ENCODE measurements around the gene ZCCHC2.

The ZCCHC2 gene

DNA sequence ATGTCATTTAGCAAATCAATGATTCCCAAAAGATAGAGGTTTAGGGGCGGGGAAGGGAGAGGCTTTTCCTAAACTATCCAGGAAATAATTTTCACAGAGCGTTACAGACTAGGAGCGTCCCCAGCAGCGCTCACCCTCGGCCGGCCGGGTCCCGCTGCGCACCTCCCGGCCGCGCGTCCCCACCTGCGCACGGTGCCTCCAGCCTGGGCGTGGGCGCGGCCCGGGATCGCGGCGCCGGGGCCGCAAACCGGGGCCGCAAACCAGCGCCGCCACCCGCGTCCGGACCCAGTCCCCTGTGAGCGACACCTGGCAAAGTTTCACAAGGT lies 684 bp upstream of the ZCCHC2 start:
- TF ChIP-seq, protein P1, sequence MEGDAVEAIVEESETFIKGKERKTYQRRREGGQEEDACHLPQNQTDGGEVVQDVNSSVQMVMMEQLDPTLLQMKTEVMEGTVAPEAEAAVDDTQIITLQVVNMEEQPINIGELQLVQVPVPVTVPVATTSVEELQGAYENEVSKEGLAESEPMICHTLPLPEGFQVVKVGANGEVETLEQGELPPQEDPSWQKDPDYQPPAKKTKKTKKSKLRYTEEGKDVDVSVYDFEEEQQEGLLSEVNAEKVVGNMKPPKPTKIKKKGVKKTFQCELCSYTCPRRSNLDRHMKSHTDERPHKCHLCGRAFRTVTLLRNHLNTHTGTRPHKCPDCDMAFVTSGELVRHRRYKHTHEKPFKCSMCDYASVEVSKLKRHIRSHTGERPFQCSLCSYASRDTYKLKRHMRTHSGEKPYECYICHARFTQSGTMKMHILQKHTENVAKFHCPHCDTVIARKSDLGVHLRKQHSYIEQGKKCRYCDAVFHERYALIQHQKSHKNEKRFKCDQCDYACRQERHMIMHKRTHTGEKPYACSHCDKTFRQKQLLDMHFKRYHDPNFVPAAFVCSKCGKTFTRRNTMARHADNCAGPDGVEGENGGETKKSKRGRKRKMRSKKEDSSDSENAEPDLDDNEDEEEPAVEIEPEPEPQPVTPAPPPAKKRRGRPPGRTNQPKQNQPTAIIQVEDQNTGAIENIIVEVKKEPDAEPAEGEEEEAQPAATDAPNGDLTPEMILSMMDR (conservative IDR thresholded peaks at IDR 0.05) = no peak
- peak overlapping the region; percentile 97 for H3K27ac ChIP-seq

DNA sequence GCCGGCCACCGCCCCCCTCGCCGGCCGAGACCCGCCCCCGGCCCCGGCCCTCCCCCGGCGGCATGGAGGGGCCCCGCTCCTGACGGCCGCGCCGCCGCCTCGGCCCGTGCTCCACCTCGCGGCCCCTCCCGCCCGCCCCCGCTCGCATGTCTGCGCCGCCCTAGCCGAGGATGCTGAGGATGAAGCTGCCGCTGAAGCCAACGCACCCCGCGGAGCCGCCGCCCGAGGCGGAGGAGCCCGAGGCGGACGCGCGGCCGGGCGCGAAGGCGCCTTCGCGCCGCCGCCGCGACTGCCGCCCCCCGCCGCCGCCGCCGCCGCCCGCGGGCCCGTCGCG lies 397 bp downstream of the ZCCHC2 start:
- H3K27ac ChIP-seq = peak overlapping the region; percentile 97
- TF ChIP-seq, protein P1 (conservative IDR thresholded peaks at IDR 0.05) = no peak

DNA sequence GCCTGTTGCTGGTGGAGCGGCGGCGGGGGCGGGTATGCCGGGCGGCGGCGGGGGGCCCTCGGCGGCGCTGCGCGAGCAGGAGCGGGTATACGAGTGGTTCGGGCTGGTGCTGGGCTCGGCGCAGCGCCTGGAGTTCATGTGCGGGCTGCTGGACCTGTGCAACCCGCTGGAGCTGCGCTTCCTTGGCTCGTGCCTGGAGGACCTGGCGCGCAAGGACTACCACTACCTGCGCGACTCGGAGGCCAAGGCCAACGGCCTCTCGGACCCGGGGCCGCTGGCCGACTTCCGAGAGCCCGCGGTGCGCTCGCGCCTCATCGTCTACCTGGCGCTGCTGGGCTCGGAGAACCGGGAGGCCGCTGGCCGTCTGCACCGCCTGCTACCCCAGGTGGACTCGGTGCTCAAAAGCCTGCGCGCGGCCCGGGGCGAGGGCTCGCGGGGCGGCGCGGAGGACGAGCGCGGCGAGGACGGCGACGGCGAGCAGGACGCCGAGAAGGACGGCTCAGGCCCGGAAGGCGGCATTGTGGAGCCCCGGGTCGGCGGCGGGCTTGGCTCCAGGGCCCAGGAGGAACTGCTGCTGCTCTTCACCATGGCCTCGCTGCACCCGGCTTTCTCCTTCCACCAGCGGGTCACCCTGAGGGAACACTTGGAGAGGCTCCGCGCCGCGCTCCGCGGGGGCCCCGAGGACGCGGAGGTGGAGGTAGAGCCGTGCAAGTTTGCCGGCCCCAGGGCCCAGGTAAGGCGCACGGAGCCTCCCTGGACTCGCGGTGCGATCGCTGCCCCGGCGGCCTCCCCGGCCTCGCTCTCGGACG lies 1.0 kb downstream of the ZCCHC2 start:
- TF ChIP-seq, protein P1 (conservative IDR thresholded peaks at IDR 0.05) = no peak
- H3K27ac ChIP-seq = peak overlapping the region; percentile 97

DNA sequence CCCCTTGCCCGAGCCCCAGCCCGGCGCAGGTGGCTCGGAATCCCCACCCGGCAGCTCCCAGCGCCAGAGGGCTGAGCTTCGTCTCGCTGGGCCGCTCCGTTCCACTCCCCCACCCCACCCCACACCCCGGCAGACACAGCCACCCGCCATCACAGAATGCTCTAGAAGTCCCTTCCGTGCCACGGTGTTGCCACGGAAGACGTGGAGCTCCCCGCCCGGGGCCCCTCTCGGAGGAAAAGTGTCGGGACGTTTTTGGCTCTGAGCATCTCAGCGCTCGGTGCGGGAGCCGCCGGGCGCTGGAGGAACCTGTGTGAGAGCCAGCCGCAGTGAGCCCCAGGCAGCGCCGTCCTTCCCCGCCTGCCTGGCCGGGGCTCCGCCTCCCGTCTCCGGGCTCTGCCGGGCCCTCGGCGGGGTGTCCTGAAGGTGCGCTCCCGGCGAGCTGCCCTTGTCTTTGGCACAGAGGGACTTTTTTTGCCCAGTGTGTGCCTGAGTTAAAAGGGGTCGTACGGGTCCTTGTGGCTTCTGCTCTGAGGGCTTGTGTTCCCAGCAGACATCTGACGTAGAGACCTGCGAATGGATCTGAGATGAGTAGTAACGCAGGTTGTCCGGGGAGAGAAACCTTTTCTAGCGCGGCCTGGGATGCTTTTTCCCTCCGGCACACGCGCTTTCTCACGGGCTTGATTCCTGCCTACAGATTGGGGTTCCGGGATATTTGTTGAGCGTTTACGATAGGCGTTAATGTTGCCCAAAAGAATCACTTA lies 1.8 kb downstream of the ZCCHC2 start:
- peak overlapping the region; percentile 97 for H3K27ac ChIP-seq

DNA sequence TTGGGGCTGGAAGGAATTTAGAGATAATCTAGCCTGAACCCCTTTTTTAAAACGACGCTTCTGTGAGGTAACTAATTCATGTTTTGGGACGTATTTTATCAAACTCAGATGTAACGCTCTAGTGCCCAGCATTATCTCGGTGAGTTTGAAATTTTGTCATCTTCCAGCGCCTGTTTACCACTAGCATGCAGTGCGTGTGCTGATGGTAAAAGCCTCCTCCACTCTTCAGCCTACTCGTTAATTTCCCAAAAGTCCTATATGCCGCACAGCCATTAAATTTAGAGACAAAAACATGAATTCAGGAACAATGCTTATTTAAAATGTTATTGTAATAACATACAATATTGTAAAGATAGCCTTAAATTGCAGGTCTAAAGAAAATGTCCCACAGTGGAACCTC lies 2.8 kb downstream of the ZCCHC2 start:
- peak overlapping the region; percentile 97 for H3K27ac ChIP-seq
- TF ChIP-seq, protein P1 (conservative IDR thresholded peaks at IDR 0.05) = no peak

More for the DNA sequence above, 1.8 kb downstream of the ZCCHC2 start:
- TF ChIP-seq, protein P1 (conservative IDR thresholded peaks at IDR 0.05) = no peak

DNA sequence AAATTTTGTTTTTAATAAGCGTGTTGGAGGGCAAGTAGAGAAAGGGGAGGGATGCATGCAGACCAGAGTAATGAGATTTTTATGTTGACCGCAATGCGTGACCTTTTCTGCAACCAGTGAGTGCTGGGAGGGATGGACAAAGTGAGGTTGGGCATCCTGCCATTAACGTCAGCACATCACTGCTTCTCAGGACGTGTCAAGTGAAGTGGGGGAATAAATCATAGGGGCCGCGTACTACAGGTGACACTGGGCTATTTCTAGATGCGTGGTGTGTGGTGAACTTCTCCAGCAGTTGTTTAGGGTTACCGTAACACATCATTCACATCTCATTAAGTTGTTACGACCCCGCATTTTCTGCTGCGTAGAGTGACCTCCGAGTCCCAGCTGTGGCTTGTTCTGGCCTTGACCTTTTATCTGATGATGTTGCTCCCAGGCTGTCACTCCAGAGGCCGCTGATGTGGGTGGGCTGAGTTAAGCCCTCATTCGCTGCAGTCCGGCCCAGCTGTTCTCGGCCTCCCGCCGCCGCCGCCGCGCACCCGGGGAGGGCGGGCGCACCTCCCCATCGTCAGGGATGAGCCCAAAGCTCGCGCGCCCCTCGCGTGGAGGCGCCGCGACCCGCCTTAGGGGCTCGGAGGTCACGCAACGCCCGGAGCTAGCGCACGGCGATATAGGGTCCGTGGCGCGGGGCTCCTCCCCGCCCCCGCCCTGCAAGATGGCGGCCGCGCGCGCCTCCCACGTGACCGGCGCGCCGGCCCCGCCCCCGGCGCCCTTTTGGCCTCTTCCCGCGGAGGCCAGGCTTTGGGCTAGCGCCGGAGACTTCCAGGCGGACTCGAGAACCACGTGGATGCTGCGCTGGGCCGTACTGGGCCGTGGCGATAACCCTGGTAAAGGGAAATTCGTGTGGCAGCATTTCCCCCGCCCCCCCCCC lies 3.5 kb downstream of the ZCCHC2 start:
- peak overlapping the region; percentile 97 for H3K27ac ChIP-seq
- TF ChIP-seq, protein P1 (conservative IDR thresholded peaks at IDR 0.05) = no peak

DNA sequence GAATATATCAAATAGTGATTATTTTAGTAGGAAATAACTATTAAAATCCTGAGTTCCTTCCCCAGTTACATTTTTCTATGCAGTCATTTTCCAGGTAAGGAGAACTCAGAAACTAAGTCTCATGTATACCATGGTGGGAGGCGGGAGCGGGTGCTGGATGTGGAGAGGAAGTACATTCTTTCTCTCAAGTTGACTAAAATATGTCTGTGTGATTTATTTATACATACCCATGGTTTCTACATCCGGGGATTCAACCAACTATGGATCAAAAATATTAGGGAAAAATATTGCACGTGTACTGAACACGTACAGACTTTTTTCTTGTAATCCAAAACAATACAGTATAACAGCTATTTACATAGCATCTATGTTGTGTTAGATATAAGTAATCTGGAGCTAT lies 6.8 kb downstream of the ZCCHC2 start:
- TF ChIP-seq, protein P1 (conservative IDR thresholded peaks at IDR 0.05) = no peak
- no peak overlapping the region for H3K27ac ChIP-seq

Measured in VCaP (cell line).